Ishikawa (cell line): ENCODE measurements around the gene MED26.

Experiments used
- CEBPB ChIP-seq: IDR thresholded peaks from 2 replicates; pipeline ENCODE4 v1.6.1; 2012
- CREB1 ChIP-seq: IDR thresholded peaks from 2 replicates; pipeline ENCODE4 v1.6.1; 2012; ENCODE audit warnings: low read depth
- EGR1 ChIP-seq: IDR thresholded peaks from 2 replicates; pipeline ENCODE4 v1.6.1; 2012
- EP300 ChIP-seq: IDR thresholded peaks from 2 replicates; pipeline ENCODE4 v1.6.1; 2012; ENCODE audit warnings: borderline replicate concordance
- FOXM1 ChIP-seq: IDR thresholded peaks from 2 replicates; pipeline ENCODE4 v1.6.1; 2012; ENCODE audit warnings: low read depth, borderline replicate concordance
- RAD21 ChIP-seq: IDR thresholded peaks from 2 replicates; pipeline ENCODE4 v1.6.1; 2012; ENCODE audit warnings: low read depth
- TAF1 ChIP-seq: IDR thresholded peaks from 2 replicates; pipeline ENCODE4 v1.6.1; 2012; ENCODE audit warnings: low read depth, mild to moderate bottlenecking
- TCF12 ChIP-seq: IDR thresholded peaks from 2 replicates; pipeline ENCODE4 v1.6.1; 2012; ENCODE audit warnings: low read depth
- YY1 ChIP-seq: IDR thresholded peaks from 2 replicates; pipeline ENCODE4 v1.6.1; 2012; ENCODE audit warnings: low read depth
- TF ChIP-seq, protein P1 (sequence below): IDR thresholded peaks from 2 replicates; pipeline ENCODE4 v1.6.1; 2012
- TF ChIP-seq, protein P2 (sequence below): IDR thresholded peaks from 2 replicates; pipeline ENCODE4 v1.6.1; 2012

DNA sequence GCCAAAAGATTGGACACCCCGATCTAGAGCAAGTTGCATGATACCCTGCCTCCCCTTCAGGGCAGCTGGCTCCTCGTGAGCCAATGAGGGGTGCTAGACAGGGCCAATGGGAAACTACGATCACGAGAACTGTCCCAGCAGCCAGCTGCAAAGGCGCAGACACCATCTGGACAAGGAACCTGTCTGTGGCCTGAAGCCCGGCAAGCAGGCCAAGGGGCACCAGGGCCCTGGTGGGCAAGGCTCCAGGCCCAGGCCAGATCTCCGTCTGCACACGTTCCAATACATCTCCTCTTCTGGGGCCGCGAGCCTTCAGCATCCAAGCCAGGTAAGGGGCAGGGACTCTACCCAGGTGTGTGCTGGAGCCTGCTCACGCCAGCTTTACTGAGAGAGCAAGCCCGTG, 20.2 kb downstream of the MED26 start:
- no peak for TF ChIP-seq RAD21
- TF ChIP-seq YY1: no peak
- TF ChIP-seq, protein P1, sequence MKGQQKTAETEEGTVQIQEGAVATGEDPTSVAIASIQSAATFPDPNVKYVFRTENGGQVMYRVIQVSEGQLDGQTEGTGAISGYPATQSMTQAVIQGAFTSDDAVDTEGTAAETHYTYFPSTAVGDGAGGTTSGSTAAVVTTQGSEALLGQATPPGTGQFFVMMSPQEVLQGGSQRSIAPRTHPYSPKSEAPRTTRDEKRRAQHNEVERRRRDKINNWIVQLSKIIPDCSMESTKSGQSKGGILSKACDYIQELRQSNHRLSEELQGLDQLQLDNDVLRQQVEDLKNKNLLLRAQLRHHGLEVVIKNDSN: no peak
- TF ChIP-seq TCF12: no peak
- TF ChIP-seq TAF1: no peak
- no peak for TF ChIP-seq CEBPB
- no peak for TF ChIP-seq CREB1
- TF ChIP-seq, protein P2, sequence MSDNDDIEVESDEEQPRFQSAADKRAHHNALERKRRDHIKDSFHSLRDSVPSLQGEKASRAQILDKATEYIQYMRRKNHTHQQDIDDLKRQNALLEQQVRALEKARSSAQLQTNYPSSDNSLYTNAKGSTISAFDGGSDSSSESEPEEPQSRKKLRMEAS: no peak
- TF ChIP-seq FOXM1: no peak
- TF ChIP-seq EGR1: no peak
- no peak for TF ChIP-seq EP300
